GM23338 (cell line): Measurements from ENCODE around the gene DHX58. TPM values are rescaled to one million over a fixed set of nuclear protein-coding genes. Genes with fewer than 3 reads are reported as not detected.

ENCODE experiments used
- ATAC-seq: fragments of 200-7000 bp; cut with Tn5 transposase; 3 replicates; pipeline ENCODE4 v1.9.1; 2020
- DNase-seq: peaks from one replicate; pipeline ENCODE4 v3.0.0-alpha.2; 2015; ENCODE audit warnings: low spot score
- H2AFZ ChIP-seq: fragments of 200-600 bp; sonication (generic); 2 replicates; pipeline ENCODE4 v1.8.0; 2016; ENCODE audit warnings: antibody characterized with exemption, mild to moderate bottlenecking, moderate library complexity
- H3F3A ChIP-seq: fragments of 200-600 bp; sonication (generic); replicated peaks from 2 replicates; pipeline ENCODE4 v1.8.0; 2017; ENCODE audit warnings: antibody characterized with exemption, mixed run types, low read depth
- H3K27ac ChIP-seq: fragments of 200-600 bp; sonication (generic); 2 replicates; pipeline ENCODE4 v1.6.1; 2016; ENCODE audit warnings: low read depth
- H3K27me3 ChIP-seq: fragments of 200-600 bp; sonication (generic); 2 replicates; pipeline ENCODE4 v1.8.0; 2016; ENCODE audit warnings: mild to moderate bottlenecking, mixed run types, moderate library complexity; ENCODE audit not compliant: insufficient read depth
- H3K36me3 ChIP-seq: fragments of 200-600 bp; sonication (generic); 2 replicates; pipeline ENCODE4 v1.8.0; 2016; ENCODE audit warnings: mild to moderate bottlenecking; ENCODE audit not compliant: insufficient read depth
- H3K4me1 ChIP-seq: fragments of 200-600 bp; sonication (generic); 2 replicates; pipeline ENCODE4 v1.8.0; 2016; ENCODE audit warnings: mild to moderate bottlenecking, moderate library complexity; ENCODE audit not compliant: insufficient read depth
- H3K4me2 ChIP-seq: fragments of 200-600 bp; sonication (generic); 2 replicates; pipeline ENCODE4 v1.7.1; 2017; ENCODE audit warnings: mixed run types
- H3K4me3 ChIP-seq: fragments of 200-600 bp; sonication (generic); 2 replicates; pipeline ENCODE4 v1.6.1; 2016; ENCODE audit warnings: mixed run types
- H3K79me2 ChIP-seq: fragments of 200-600 bp; sonication (generic); replicated peaks from 2 replicates; pipeline ENCODE4 v1.8.0; 2017; ENCODE audit warnings: mild to moderate bottlenecking; ENCODE audit not compliant: insufficient read depth
- H3K9me2 ChIP-seq: fragments of 200-600 bp; sonication (generic); 2 replicates; pipeline ENCODE4 v1.8.0; 2017; ENCODE audit not compliant: insufficient read depth
- H4K20me1 ChIP-seq: fragments of 200-600 bp; sonication (generic); replicated peaks from 2 replicates; pipeline ENCODE4 v1.8.0; 2017; ENCODE audit warnings: mild to moderate bottlenecking; ENCODE audit not compliant: insufficient read depth
- H3K27ac Mint-ChIP-seq: 2 replicates; pipeline ENCODE4 v1.8.0; 2020; ENCODE audit warnings: inconsistent platforms, mild to moderate bottlenecking, moderate library complexity, mixed read lengths
- H3K27me3 Mint-ChIP-seq: 3 replicates; pipeline ENCODE4 v1.8.0; 2022; ENCODE audit warnings: low read depth, mild to moderate bottlenecking, moderate library complexity, mixed read lengths, inconsistent platforms; ENCODE audit not compliant: insufficient read depth, poor library complexity
- H3K36me3 Mint-ChIP-seq: 3 replicates; pipeline ENCODE4 v1.8.0; 2021; ENCODE audit warnings: low read depth, mild to moderate bottlenecking, inconsistent platforms, moderate library complexity, mixed read lengths
- H3K4me1 Mint-ChIP-seq: 3 replicates; pipeline ENCODE4 v1.8.0; 2020; ENCODE audit warnings: mild to moderate bottlenecking, inconsistent platforms, mixed read lengths
- H3K4me3 Mint-ChIP-seq: 3 replicates; pipeline ENCODE4 v1.8.0; 2021; ENCODE audit warnings: moderate library complexity, mild to moderate bottlenecking, inconsistent platforms, mixed read lengths
- H3K9me3 Mint-ChIP-seq: 3 replicates; pipeline ENCODE4 v1.8.0; 2020; ENCODE audit warnings: moderate library complexity, mild to moderate bottlenecking, inconsistent platforms, mixed read lengths
- NANOG ChIP-seq: IDR thresholded peaks from 2 replicates; pipeline ENCODE4 v1.6.1; 2016; ENCODE audit warnings: antibody characterized with exemption, borderline replicate concordance
- REST ChIP-seq: IDR thresholded peaks from one replicate; pipeline ENCODE4 v1.6.1; 2018; ENCODE audit warnings: antibody characterized with exemption; ENCODE audit not compliant: unreplicated experiment
- ZNF462 ChIP-seq: fragments of 250-450 bp; sonication (Bioruptor Pico); IDR thresholded peaks from 2 replicates; pipeline ENCODE4 v1.5.0; 2020; ENCODE audit warnings: mild to moderate bottlenecking, moderate library complexity
- polyA plus RNA-seq: library from polyadenylated mRNA; unstranded; fragments of >200 nt; fragmentation: Nextera tagmentation; extraction: Ambion mirVana; gene quantifications from 2 replicates; pipeline ENCODE4 v1.2.1, GENCODE V29; 2016
- total RNA-seq: library from RNA; depleted of rRNA; stranded (reverse); fragments of >200 nt; shearing (Covaris generic); gene quantifications from 2 replicates; pipeline ENCODE4 v1.2.3, GENCODE V29; 2014

DHX58 gene
- total and polyA plus RNA-seq, 2 experiments from 2014 or later: 4.1 to 6.6 TPM

- TF ChIP-seq ZNF462 (CRISPR knock-in tag): no peak
Measured at GRCh38 chr17:42155614-42156045, 43.1 kb upstream of the DHX58 start (continued).

GRCh38 chr17:42153919-42154742, 41.6 kb upstream of the DHX58 start:
- no peaks in the 10 kb centered on the region for H3K9me2 ChIP-seq
- H3K36me3 ChIP-seq: no peaks in the 10 kb centered on the region
- H3F3A ChIP-seq: peaks cover 12% of the 10 kb centered on the region; the same call in 1 of the 2 replicates
- ATAC-seq (no peak), DNase-seq (peak; percentile 41)
- no peaks in the 10 kb centered on the region for H3K9me3 Mint-ChIP-seq
- peak overlapping the region; percentile 35 for H3K27ac Mint-ChIP-seq
- peaks cover 51% of the 10 kb centered on the region for H3K79me2 ChIP-seq
- H3K27me3 ChIP-seq: no peaks in the 10 kb centered on the region
- peaks cover 2% of the 10 kb centered on the region; the same call in 1 of the 3 replicates for H3K36me3 Mint-ChIP-seq
- H3K4me1 ChIP-seq: peaks cover 17% of the 10 kb centered on the region
- peak overlapping the region; percentile 89 for H3K4me3 Mint-ChIP-seq
- peak overlapping the region; percentile 97 for H3K4me2 ChIP-seq
- H3K4me3 ChIP-seq: peak overlapping the region; percentile 96
- H2AFZ ChIP-seq: 0 out of 2 replicates have a peak overlapping the region, but pooled peaks have one; percentile 86
- H3K27me3 Mint-ChIP-seq: peaks cover 16% of the 10 kb centered on the region
- peaks cover 26% of the 10 kb centered on the region for H4K20me1 ChIP-seq
- H3K4me1 Mint-ChIP-seq: peaks cover 26% of the 10 kb centered on the region
- H3K27ac ChIP-seq: 0 out of 2 replicates have a peak overlapping the region, but pooled peaks have one; percentile 45
- no peak for TF ChIP-seq ZNF462 (CRISPR knock-in tag)
- TF ChIP-seq REST: no peak
- TF ChIP-seq NANOG: no peak
